ENCODE results near the gene CYB561.
A peak's percentile ranks its signal among the peaks of the same experiment; 100 is the strongest.

GRCh38 chr17:63445571-63445953 lies 544 bp downstream of the CYB561 start:
- TF ChIP-seq CTCF (IDR thresholded peaks at IDR 0.05) (no peak), POLR2A (IDR thresholded peaks at IDR 0.05) (peak in 1 of 2 donors; percentile 24)
